Osteocyte (in vitro differentiated cells): ENCODE results near the gene ACP7. TPM values are rescaled to one million over a fixed set of nuclear protein-coding genes. Genes with fewer than 3 reads are reported as not detected.

ENCODE experiments used
- DNase-seq: peaks from one replicate; pipeline ENCODE4 v3.0.0; 2021; ENCODE audit warnings: mixed read lengths; ENCODE audit not compliant: unreplicated experiment; ENCODE audit errors: extremely low spot score
- H3K27ac Mint-ChIP-seq: one replicate; pipeline ENCODE4 v1.8.0; 2021; ENCODE audit warnings: mild to moderate bottlenecking, mixed read lengths; ENCODE audit not compliant: unreplicated experiment
- H3K27me3 Mint-ChIP-seq: one replicate; pipeline ENCODE4 v1.8.0; 2021; ENCODE audit warnings: mixed read lengths; ENCODE audit not compliant: unreplicated experiment
- H3K36me3 Mint-ChIP-seq: one replicate; pipeline ENCODE4 v1.8.0; 2021; ENCODE audit warnings: mixed read lengths; ENCODE audit not compliant: unreplicated experiment
- H3K4me1 Mint-ChIP-seq: one replicate; pipeline ENCODE4 v1.8.0; 2021; ENCODE audit warnings: mixed read lengths; ENCODE audit not compliant: unreplicated experiment
- H3K4me3 Mint-ChIP-seq: one replicate; pipeline ENCODE4 v1.8.0; 2021; ENCODE audit warnings: mild to moderate bottlenecking, moderate library complexity, mixed read lengths; ENCODE audit not compliant: unreplicated experiment
- H3K9me3 Mint-ChIP-seq: one replicate; pipeline ENCODE4 v1.8.0; 2021; ENCODE audit warnings: mixed read lengths; ENCODE audit not compliant: unreplicated experiment
- CTCF ChIP-seq: fragments of 200-600 bp; sonication (generic); IDR thresholded peaks from 2 replicates; pipeline ENCODE4 v1.5.0; 2021; ENCODE audit warnings: antibody characterized with exemption, mild to moderate bottlenecking, moderate library complexity
- total RNA-seq: library from RNA; stranded (reverse); gene quantifications from 2 replicates; pipeline ENCODE4 v1.2.1, GENCODE V29; 2021

ACP7 gene
- total RNA-seq, 1 donor from 2014 or later: not detected

GRCh38 chr19:39046037-39046821, 37.9 kb upstream of the ACP7 start:
- TF ChIP-seq CTCF: no peak
- H3K9me3 Mint-ChIP-seq: no peaks in the 10 kb centered on the region
- peaks cover 31% of the 10 kb centered on the region for H3K27me3 Mint-ChIP-seq
- H3K4me1 Mint-ChIP-seq: no peaks in the 10 kb centered on the region
- no peaks in the 10 kb centered on the region for H3K36me3 Mint-ChIP-seq
- H3K27ac Mint-ChIP-seq: no peak overlapping the region
- DNase-seq: no peak
- no peak overlapping the region for H3K4me3 Mint-ChIP-seq

GRCh38 chr19:39047073-39047472, 37.1 kb upstream of the ACP7 start:
- DNase-seq: no peak
- Mint-ChIP-seq H3K4me3 (no peak overlapping the region), H3K36me3 (no peaks in the 10 kb centered on the region), H3K9me3 (no peaks in the 10 kb centered on the region), H3K4me1 (no peaks in the 10 kb centered on the region), H3K27me3 (peaks cover 33% of the 10 kb centered on the region), H3K27ac (no peak overlapping the region)
- TF ChIP-seq CTCF: no peak

GRCh38 chr19:39052243-39052746, 31.9 kb upstream of the ACP7 start:
- peaks cover 15% of the 10 kb centered on the region for H3K27me3 Mint-ChIP-seq

GRCh38 chr19:39052846-39053245, 31.3 kb upstream of the ACP7 start:
- Mint-ChIP-seq H3K36me3 (no peaks in the 10 kb centered on the region), H3K27ac (no peak overlapping the region)
- no peak for DNase-seq

More at GRCh38 chr19:39052243-39052746, 31.9 kb upstream of the ACP7 start:
- H3K9me3 Mint-ChIP-seq: peaks cover 5% of the 10 kb centered on the region
- no peak overlapping the region for H3K4me3 Mint-ChIP-seq
- H3K36me3 Mint-ChIP-seq: no peaks in the 10 kb centered on the region
- DNase-seq: peak; percentile 88
- H3K27ac Mint-ChIP-seq: no peak overlapping the region
- H3K4me1 Mint-ChIP-seq: no peaks in the 10 kb centered on the region
- peak; percentile 80 for TF ChIP-seq CTCF

More at GRCh38 chr19:39052846-39053245, 31.3 kb upstream of the ACP7 start:
- no peak for TF ChIP-seq CTCF
- peaks cover 5% of the 10 kb centered on the region for H3K9me3 Mint-ChIP-seq
- H3K27me3 Mint-ChIP-seq: peaks cover 11% of the 10 kb centered on the region
- H3K4me1 Mint-ChIP-seq: no peaks in the 10 kb centered on the region
- H3K4me3 Mint-ChIP-seq: no peak overlapping the region
